Measurements from ENCODE around the gene TNS1.

The TNS1 gene

GRCh38 chr2:218009231-218009630 is 6.4 kb upstream of the TNS1 start:
- no peak for DNase-seq (ENCODE audit: extremely low spot score)
- ChIA-PET CTCF (no interaction called here), POLR2A (no interaction called here)
- no peak for TF ChIP-seq NFRKB (IDR thresholded peaks at IDR 0.05)
- no peak for TF ChIP-seq ELF4 (IDR thresholded peaks at IDR 0.05)

DNA sequence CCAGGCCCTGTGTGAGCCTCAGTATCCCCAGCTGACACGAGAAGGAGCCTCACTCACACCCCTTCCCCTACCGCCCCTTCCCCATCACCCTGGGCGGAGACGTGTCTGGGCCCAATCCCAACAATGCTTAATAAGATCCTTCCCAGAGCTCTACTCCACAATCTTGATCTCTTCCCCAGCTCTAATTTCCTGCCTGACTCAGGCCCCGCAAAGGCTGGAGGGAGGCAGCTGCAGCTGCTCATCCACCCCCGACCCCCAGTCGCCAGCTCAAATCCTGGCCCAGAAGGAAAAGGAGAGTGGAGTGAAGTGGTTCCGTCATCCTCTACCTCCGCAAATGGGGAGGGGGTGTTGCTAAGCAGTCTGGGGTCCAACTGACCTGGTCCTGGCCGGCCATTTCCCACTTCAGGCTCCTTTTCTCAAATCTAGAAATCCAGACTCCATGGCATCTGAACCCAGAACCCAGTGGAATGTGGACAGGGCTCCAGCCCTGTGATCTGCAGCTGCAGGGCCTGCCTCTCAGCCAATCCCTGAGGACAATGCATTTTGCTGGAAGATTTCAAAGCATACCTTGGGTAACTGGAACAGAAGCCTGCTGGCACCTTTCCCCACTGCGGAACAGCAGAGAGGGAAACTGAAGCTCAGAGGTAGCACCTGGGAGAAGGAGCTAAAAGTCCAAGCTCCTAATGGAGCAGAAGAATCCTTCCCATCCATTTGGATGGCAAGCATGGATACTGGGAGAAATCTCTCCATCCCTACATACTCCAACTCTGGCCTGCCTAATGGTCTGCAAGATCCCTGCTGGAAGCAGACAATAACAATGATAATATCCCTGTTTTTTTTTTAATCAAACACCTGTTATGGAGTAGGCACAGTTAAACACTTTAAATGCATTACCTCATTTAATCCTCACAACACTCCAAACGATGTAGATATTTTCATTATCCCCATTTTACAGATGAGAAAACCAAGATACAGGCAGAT is 5.6 kb upstream of the TNS1 start:
- POLR2A ChIA-PET = no interaction called here
- TF ChIP-seq CTBP1 (IDR thresholded peaks at IDR 0.05; ENCODE audit: borderline replicate concordance) (no peak), TARDBP (IDR thresholded peaks at IDR 0.05) (no peak), ARNT (IDR thresholded peaks at IDR 0.05) (no peak), LEF1 (IDR thresholded peaks at IDR 0.05; ENCODE audit: borderline replicate concordance) (no peak), L3MBTL2 (conservative IDR thresholded peaks at IDR 0.05) (no peak), SP1 (IDR thresholded peaks at IDR 0.05) (no peak), HDGF (IDR thresholded peaks at IDR 0.05; ENCODE audit: borderline replicate concordance) (no peak), FOXM1 (IDR thresholded peaks at IDR 0.05; ENCODE audit: borderline replicate concordance) (no peak), ZNF384 (IDR thresholded peaks at IDR 0.05) (no peak), BHLHE40 (IDR thresholded peaks at IDR 0.05; ENCODE audit: borderline replicate concordance) (no peak), FOXA1 (IDR thresholded peaks at IDR 0.05) (no peak)
- no peak for DNase-seq (ENCODE audit: extremely low spot score)
- CTCF ChIA-PET = interaction anchor here (0.6 to 2.3 kb wide), 2 partner anchors 15 to 259 kb away, joined by 9 to 12 read pairs; no protein-coding TSS in a partner anchor

- POLR2A ChIA-PET = no interaction called here
- CTCF ChIA-PET = interaction anchor here (0.7 to 2.3 kb wide), 2 partner anchors 13 kb away, joined by 4 to 12 read pairs; no protein-coding TSS in a partner anchor
- DNase-seq (ENCODE audit: extremely low spot score) = no peak
- TF ChIP-seq HDGF (IDR thresholded peaks at IDR 0.05; ENCODE audit: borderline replicate concordance) = no peak
- no peak for TF ChIP-seq LEF1 (IDR thresholded peaks at IDR 0.05; ENCODE audit: borderline replicate concordance)
- no peak for TF ChIP-seq L3MBTL2 (conservative IDR thresholded peaks at IDR 0.05)
- no peak for TF ChIP-seq FOXA1 (IDR thresholded peaks at IDR 0.05)
- no peak for TF ChIP-seq FOXM1 (IDR thresholded peaks at IDR 0.05; ENCODE audit: borderline replicate concordance)
- no peak for TF ChIP-seq ARNT (IDR thresholded peaks at IDR 0.05)
- TF ChIP-seq NFRKB (IDR thresholded peaks at IDR 0.05) = no peak
- no peak for TF ChIP-seq TARDBP (IDR thresholded peaks at IDR 0.05)
- TF ChIP-seq BHLHE40 (IDR thresholded peaks at IDR 0.05; ENCODE audit: borderline replicate concordance) = no peak
- TF ChIP-seq ZNF384 (IDR thresholded peaks at IDR 0.05) = no peak
- no peak for TF ChIP-seq CTBP1 (IDR thresholded peaks at IDR 0.05; ENCODE audit: borderline replicate concordance)
- TF ChIP-seq SUZ12 (IDR thresholded peaks at IDR 0.05) = no peak
Observed at GRCh38 chr2:218006741-218007140, 3.9 kb upstream of the TNS1 start.

GRCh38 chr2:218005486-218005885 is 2.7 kb upstream of the TNS1 start:
- no peak for DNase-seq (ENCODE audit: extremely low spot score)
- TF ChIP-seq ELF4 (IDR thresholded peaks at IDR 0.05) (no peak), CTBP1 (IDR thresholded peaks at IDR 0.05; ENCODE audit: borderline replicate concordance) (no peak), NFRKB (IDR thresholded peaks at IDR 0.05) (no peak), FOXA1 (IDR thresholded peaks at IDR 0.05) (no peak), ZNF384 (IDR thresholded peaks at IDR 0.05) (no peak), ARNT (IDR thresholded peaks at IDR 0.05) (no peak), FOXK2 (IDR thresholded peaks at IDR 0.05) (no peak), SUZ12 (IDR thresholded peaks at IDR 0.05) (no peak), LEF1 (IDR thresholded peaks at IDR 0.05; ENCODE audit: borderline replicate concordance) (no peak), TARDBP (IDR thresholded peaks at IDR 0.05) (no peak), HDGF (IDR thresholded peaks at IDR 0.05; ENCODE audit: borderline replicate concordance) (no peak), BHLHE40 (IDR thresholded peaks at IDR 0.05; ENCODE audit: borderline replicate concordance) (no peak), FOXM1 (IDR thresholded peaks at IDR 0.05; ENCODE audit: borderline replicate concordance) (no peak), L3MBTL2 (conservative IDR thresholded peaks at IDR 0.05) (no peak), SP1 (IDR thresholded peaks at IDR 0.05) (no peak)
- TF ChIP-seq, protein P1, sequence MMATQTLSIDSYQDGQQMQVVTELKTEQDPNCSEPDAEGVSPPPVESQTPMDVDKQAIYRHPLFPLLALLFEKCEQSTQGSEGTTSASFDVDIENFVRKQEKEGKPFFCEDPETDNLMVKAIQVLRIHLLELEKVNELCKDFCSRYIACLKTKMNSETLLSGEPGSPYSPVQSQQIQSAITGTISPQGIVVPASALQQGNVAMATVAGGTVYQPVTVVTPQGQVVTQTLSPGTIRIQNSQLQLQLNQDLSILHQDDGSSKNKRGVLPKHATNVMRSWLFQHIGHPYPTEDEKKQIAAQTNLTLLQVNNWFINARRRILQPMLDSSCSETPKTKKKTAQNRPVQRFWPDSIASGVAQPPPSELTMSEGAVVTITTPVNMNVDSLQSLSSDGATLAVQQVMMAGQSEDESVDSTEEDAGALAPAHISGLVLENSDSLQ (IDR thresholded peaks at IDR 0.05) = no peak
- CTCF ChIA-PET = interaction anchor here (1.1 kb wide), 1 partner anchor 12 kb away, joined by 5 read pairs; no protein-coding TSS in a partner anchor
- POLR2A ChIA-PET = no interaction called here

DNA sequence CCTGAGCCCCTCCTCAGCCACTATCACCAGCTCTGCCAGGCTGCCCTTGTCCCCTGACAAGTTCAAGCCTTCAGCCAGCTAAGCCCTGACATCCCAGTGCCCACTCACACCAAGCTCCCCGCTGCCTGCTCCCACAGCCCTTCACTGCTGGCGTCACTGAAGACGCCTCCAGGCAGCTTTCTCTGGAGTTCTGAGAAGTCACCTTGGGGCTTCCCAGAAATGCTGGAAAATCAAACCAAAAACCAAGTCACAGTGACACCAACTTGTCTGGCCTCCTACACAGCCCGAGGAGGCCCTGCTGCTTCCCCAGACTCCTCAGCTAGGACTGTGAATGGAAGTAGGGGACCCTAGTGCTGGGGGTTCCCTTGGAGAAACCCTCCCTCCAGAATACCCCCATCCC is 2.2 kb upstream of the TNS1 start:
- TF ChIP-seq SUZ12 (IDR thresholded peaks at IDR 0.05) (no peak), L3MBTL2 (conservative IDR thresholded peaks at IDR 0.05) (no peak), HDGF (IDR thresholded peaks at IDR 0.05; ENCODE audit: borderline replicate concordance) (no peak), LEF1 (IDR thresholded peaks at IDR 0.05; ENCODE audit: borderline replicate concordance) (no peak), SP1 (IDR thresholded peaks at IDR 0.05) (no peak), BHLHE40 (IDR thresholded peaks at IDR 0.05; ENCODE audit: borderline replicate concordance) (no peak)
- TF ChIP-seq, protein P1 (IDR thresholded peaks at IDR 0.05) = no peak
- ChIA-PET CTCF (interaction anchor here (0.6 to 1.1 kb wide), 2 partner anchors 11 to 13 kb away, joined by 5 read pairs; no protein-coding TSS in a partner anchor), POLR2A (no interaction called here)
- no peak for DNase-seq (ENCODE audit: extremely low spot score)

- DNase-seq (ENCODE audit: extremely low spot score) = no peak
- ChIA-PET POLR2A (no interaction called here), CTCF (no interaction called here)
- TF ChIP-seq, protein P1 (IDR thresholded peaks at IDR 0.05) = no peak
- no peak for TF ChIP-seq FOXA1 (IDR thresholded peaks at IDR 0.05)
- TF ChIP-seq HDGF (IDR thresholded peaks at IDR 0.05; ENCODE audit: borderline replicate concordance) = no peak
- TF ChIP-seq ZNF384 (IDR thresholded peaks at IDR 0.05) = no peak
- no peak for TF ChIP-seq SP1 (IDR thresholded peaks at IDR 0.05)
- no peak for TF ChIP-seq L3MBTL2 (conservative IDR thresholded peaks at IDR 0.05)
- no peak for TF ChIP-seq SUZ12 (IDR thresholded peaks at IDR 0.05)
- TF ChIP-seq FOXK2 (IDR thresholded peaks at IDR 0.05) = no peak
Observed at GRCh38 chr2:218003981-218004419, 1.2 kb upstream of the TNS1 start.

Data from HEK293T (cell line).